ENCODE results near the gene LCAT. TPM values are rescaled to one million over a fixed set of nuclear protein-coding genes. Genes with fewer than 3 reads are reported as not detected.
"Not testable (repeated sequence)": the region's sequence is repeated elsewhere in the genome, so short reads cannot be mapped to it uniquely, and the experiment has no call there.

The LCAT gene
- total RNA-seq, 1 experiment from 2014 or later: 16.7 TPM

GRCh38 chr16:67949645-67950044, 5.7 kb upstream of the LCAT start:
- DNase-seq (ENCODE audit: low spot score): no peak

GRCh38 chr16:67948015-67948414, 4.1 kb upstream of the LCAT start:
- DNase-seq (ENCODE audit: low spot score): no peak

- no peak for DNase-seq (ENCODE audit: low spot score)
These were observed 3.1 kb upstream of the LCAT start for GRCh38 chr16:67946966-67947558.

GRCh38 chr16:67946128-67946569, 2.2 kb upstream of the LCAT start:
- DNase-seq (ENCODE audit: low spot score): no peak

- DNase-seq (ENCODE audit: low spot score): peak; percentile 66
These were observed 1.5 kb upstream of the LCAT start for GRCh38 chr16:67945392-67945933.

GRCh38 chr16:67944690-67945391, 921 bp upstream of the LCAT start:
- DNase-seq (ENCODE audit: low spot score): no peak

- DNase-seq (ENCODE audit: low spot score): no peak
These were observed 683 bp downstream of the LCAT start for GRCh38 chr16:67943256-67943618.

- no peak for DNase-seq (ENCODE audit: low spot score)
These were observed 1.2 kb downstream of the LCAT start for GRCh38 chr16:67942510-67943255.

GRCh38 chr16:67942200-67942509, 1.8 kb downstream of the LCAT start:
- no peak for DNase-seq (ENCODE audit: low spot score)

- no peak for DNase-seq (ENCODE audit: low spot score)
These were observed 2.3 kb downstream of the LCAT start for GRCh38 chr16:67941469-67942199.

GRCh38 chr16:67940446-67941089, 3.4 kb downstream of the LCAT start:
- DNase-seq (ENCODE audit: low spot score): no peak

- no peak for DNase-seq (ENCODE audit: low spot score)
These were observed 4.1 kb downstream of the LCAT start for GRCh38 chr16:67939507-67940445.

GRCh38 chr16:67937713-67938112, 6.2 kb downstream of the LCAT start:
- not testable (repeated sequence) for DNase-seq (ENCODE audit: low spot score)

GRCh38 chr16:67936880-67937605, 6.9 kb downstream of the LCAT start:
- DNase-seq (ENCODE audit: low spot score): peak; percentile 49

- DNase-seq (ENCODE audit: low spot score): no peak
These were observed 7.6 kb downstream of the LCAT start, which contains the start of gene PSMB10 for GRCh38 chr16:67936124-67936879. TSS of gene PSMB10 (minus strand) at chr16:67936850. CDS start at chr16:67936749, 101 bp downstream.

- DNase-seq (ENCODE audit: low spot score): peak; percentile 90
These were observed 8.4 kb downstream of the LCAT start for GRCh38 chr16:67935402-67936123.

GRCh38 chr16:67935101-67935401, 8.9 kb downstream of the LCAT start:
- DNase-seq (ENCODE audit: low spot score): no peak

- no peak for DNase-seq (ENCODE audit: low spot score)
These were observed 9.4 kb downstream of the LCAT start for GRCh38 chr16:67934306-67935100.

All from A172 (cell line).